ENCODE data around the gene DENND1B. TPM values are rescaled to one million over a fixed set of nuclear protein-coding genes. Genes with fewer than 3 reads are reported as not detected.

DENND1B gene
- polyA plus RNA-seq, 1 of the 3 experiments (the other 2 are of a cell fraction): 1.4 TPM

GRCh38 chr1:197798492-197798891, 23.2 kb upstream of the DENND1B start:
- Histone ChIP-seq H3K4me2 (no peak overlapping the region), H3K27me3 (ENCODE audit: insufficient read depth) (no peaks in the 10 kb centered on the region), H3K27ac (ENCODE audit: low read depth in 2 of 2, low read length in 1 of 2) (no peak overlapping the region), H4K20me1 (ENCODE audit: insufficient read depth) (no peaks in the 10 kb centered on the region), H3F3A (replicated peaks; ENCODE audit: insufficient read depth) (no peaks in the 10 kb centered on the region), H3K4me3 (ENCODE audit: low read depth in 2 of 2, low read length in 1 of 2) (no peak overlapping the region), H3K36me3 (replicated peaks in 1 of 2; ENCODE audit: control insufficient read depth in 1 of 2, insufficient read depth in 2 of 2, low read length in 1 of 2) (no peaks in the 10 kb centered on the region), H3K9me2 (no peaks in the 10 kb centered on the region), H3K79me2 (ENCODE audit: insufficient read depth) (no peaks in the 10 kb centered on the region), H2AFZ (ENCODE audit: low read depth) (no peak overlapping the region), H3K9ac (no peak overlapping the region), H3K9me3 (no peaks in the 10 kb centered on the region), H3K4me1 (ENCODE audit: control insufficient read depth in 1 of 2, insufficient read depth in 2 of 2, low read depth in 1 of 2, low read length in 1 of 2) (no peaks in the 10 kb centered on the region)
- WGBS (ENCODE audit: low lambda C conversion rate): 0% methylated on average over 1 of the region's 1 CpG
- POLR2A ChIA-PET: no interaction called here
- CTCF ChIA-PET: no interaction called here
- no peak for DNase-seq
- TF ChIP-seq CHD2 (IDR thresholded peaks at IDR 0.05; ENCODE audit: low read length, partially characterized antibody) (no peak), EZH2phosphoT487 (IDR thresholded peaks at IDR 0.05; ENCODE audit: borderline replicate concordance, low read depth) (no peak), MEF2A (IDR thresholded peaks at IDR 0.05; ENCODE audit: borderline replicate concordance, low read depth) (no peak), SIN3A (IDR thresholded peaks at IDR 0.05; ENCODE audit: borderline replicate concordance, low read depth, low read length) (no peak), MAX (IDR thresholded peaks at IDR 0.05; ENCODE audit: low read depth) (no peak), REST (IDR thresholded peaks at IDR 0.05; ENCODE audit: low read depth, low read length) (no peak), RAD21 (IDR thresholded peaks at IDR 0.05; ENCODE audit: low read length) (no peak), EP300 (IDR thresholded peaks at IDR 0.05; ENCODE audit: borderline replicate concordance in 1 of 2, low read depth in 1 of 2, low read length in 1 of 2) (no peak), RXRA (IDR thresholded peaks at IDR 0.05; ENCODE audit: borderline replicate concordance, low read depth) (no peak), TAF1 (IDR thresholded peaks at IDR 0.05; ENCODE audit: borderline replicate concordance, low read depth, low read length) (no peak), RFX5 (IDR thresholded peaks at IDR 0.05; ENCODE audit: low read length) (no peak), USF2 (IDR thresholded peaks at IDR 0.05; ENCODE audit: borderline replicate concordance, low read depth, low read length) (no peak), PBX3 (IDR thresholded peaks at IDR 0.05) (no peak)
